H1 (cell line): ENCODE measurements around the gene FARS2. TPM values are rescaled to one million over a fixed set of nuclear protein-coding genes. Genes with fewer than 3 reads are reported as not detected.

Source experiments
- CTCF ChIP-seq, 3 experiments: IDR thresholded peaks; 1 replicate in 2 of 3; 2 replicates in 1 of 3; pipeline versions ENCODE4 v1.5.1 to v1.6.1; 2011; ENCODE audit warnings: low read length in 3 of 3, mild to moderate bottlenecking in 3 of 3, inconsistent platforms in 2 of 3, low read depth in 1 of 3, moderate library complexity in 1 of 3; ENCODE audit not compliant: insufficient read depth in 1 of 3; ENCODE audit errors: control extremely low read depth in 1 of 3
- EP300 ChIP-seq, 2 experiments: IDR thresholded peaks; 1 replicate in 1 of 2; 2 replicates in 1 of 2; pipeline ENCODE4 v1.6.1; 2011 to 2012; ENCODE audit warnings: low read depth in 2 of 2, low read length in 2 of 2, mild to moderate bottlenecking in 2 of 2, borderline replicate concordance in 1 of 2, inconsistent platforms in 1 of 2, moderate library complexity in 1 of 2
- polyA plus RNA-seq, 7 experiments: library from polyadenylated mRNA; depleted of rRNA in 3 of 7; stranded (reverse) in 5 of 7; unstranded in 2 of 7; fragments of >200 nt in 5 of 7; fragments of 200-250 nt in 2 of 7; gene quantifications; 1 replicate in 5 of 7; 2 replicates in 1 of 7; 4 replicates in 1 of 7; pipeline versions ENCODE4 v1.2.1 to v1.2.3, GENCODE V29; 2011 to 2013; ENCODE audit warnings: missing spikeins in 2 of 7, mixed read lengths in 2 of 7
- total RNA-seq: library from RNA; stranded (reverse); fragmentation: NEBNext Ultra II Directional; extraction: Animal tissue kit (Norgen Biotek cat#: 25700); gene quantifications from 2 replicates; pipeline ENCODE4 v1.2.1, GENCODE V29; 2021

Gene FARS2
- total and polyA plus RNA-seq, 2 of the 8 experiments (the other 6 are each of a cell fraction or from before 2014, with no cell fraction given), result 11.7 to 14.4 TPM

- TF ChIP-seq CTCF (IDR thresholded peaks at IDR 0.05; ENCODE audit: control extremely low read depth in 1 of 3, insufficient read depth in 1 of 3, low read depth in 1 of 3, low read length in 3 of 3) (no peak), EP300 (IDR thresholded peaks at IDR 0.05; ENCODE audit: borderline replicate concordance in 1 of 2, low read depth in 2 of 2, low read length in 2 of 2) (no peak)
These were observed 54.6 kb downstream of the FARS2 start (continued) for GRCh38 chr6:5315881-5316280.
